GM19452 (cell line): ENCODE data around the gene KCNMA1.

Source experiments
- ATAC-seq: cut with Tn5 transposase; IDR thresholded peaks from one replicate; pipeline ENCODE4 v1.9.1; 2021; ENCODE audit not compliant: unreplicated experiment

Gene KCNMA1

GRCh38 chr10:76864922-76865321 is 772.7 kb downstream of the KCNMA1 start:
- no peak for ATAC-seq

GRCh38 chr10:76858721-76859120 is 778.9 kb downstream of the KCNMA1 start:
- ATAC-seq: no peak

GRCh38 chr10:76840802-76841201 is 796.8 kb downstream of the KCNMA1 start:
- no peak for ATAC-seq

GRCh38 chr10:76839276-76839675 is 798.3 kb downstream of the KCNMA1 start:
- no peak for ATAC-seq

- ATAC-seq: no peak
These were observed 807.4 kb downstream of the KCNMA1 start for GRCh38 chr10:76830218-76830617.

- no peak for ATAC-seq
These were observed 807.9 kb downstream of the KCNMA1 start for GRCh38 chr10:76829724-76830123.
